HTR-8/SVneo (cell line): ENCODE measurements around the gene NPB.

ENCODE experiments used
- DNase-seq: peaks from one replicate; pipeline ENCODE4 v3.0.0; 2011; ENCODE audit warnings: low spot score, mixed read lengths; ENCODE audit not compliant: insufficient read length
- FAIRE-seq: peaks from 2 replicates; lab custom pipeline; 2011; peaks lifted over from hg19 to GRCh38; lab: Jason Lieb, UNC

Gene NPB

GRCh38 chr17:81898029-81898866, 3.8 kb upstream of the NPB start:
- FAIRE-seq, result peak; percentile 72

GRCh38 chr17:81898885-81899284, 3.2 kb upstream of the NPB start:
- DNase-seq, result no peak
- FAIRE-seq, result no peak

More at GRCh38 chr17:81898029-81898866, 3.8 kb upstream of the NPB start:
- no peak for DNase-seq

- no peak for DNase-seq
- FAIRE-seq, result no peak
Observed at GRCh38 chr17:81899514-81900166, 2.4 kb upstream of the NPB start.

- FAIRE-seq (no peak), DNase-seq (no peak)
Observed at GRCh38 chr17:81900181-81900820, 1.7 kb upstream of the NPB start.

- FAIRE-seq (no peak), DNase-seq (no peak)
Observed at GRCh38 chr17:81901167-81902022, 643 bp upstream of the NPB start.

GRCh38 chr17:81902653-81903414, 796 bp downstream of the NPB start:
- no peak for DNase-seq
- FAIRE-seq, result no peak

GRCh38 chr17:81903415-81903831, 1.4 kb downstream of the NPB start:
- DNase-seq (no peak), FAIRE-seq (no peak)

GRCh38 chr17:81903896-81904599, 2.0 kb downstream of the NPB start:
- FAIRE-seq (no peak), DNase-seq (no peak)

- FAIRE-seq (no peak), DNase-seq (no peak)
Observed at GRCh38 chr17:81904600-81905423, 2.8 kb downstream of the NPB start.

- FAIRE-seq, result no peak
- no peak for DNase-seq
Observed at GRCh38 chr17:81905424-81905875, 3.4 kb downstream of the NPB start.

- no peak for DNase-seq
- FAIRE-seq, result no peak
Observed at GRCh38 chr17:81905993-81906392, 4.0 kb downstream of the NPB start.

- FAIRE-seq, result no peak
- no peak for DNase-seq
Observed at GRCh38 chr17:81906476-81907218, 4.6 kb downstream of the NPB start.

GRCh38 chr17:81907219-81908145, 5.4 kb downstream of the NPB start:
- DNase-seq (no peak), FAIRE-seq (no peak)

- no peak for DNase-seq
- no peak for FAIRE-seq
Observed at GRCh38 chr17:81908793-81909192, 6.8 kb downstream of the NPB start.

GRCh38 chr17:81909231-81909630, 7.2 kb downstream of the NPB start:
- FAIRE-seq, result no peak

More at GRCh38 chr17:81909231-81909630, 7.2 kb downstream of the NPB start:
- no peak for DNase-seq
